Measurements from ENCODE around the gene PDZK1IP1.

Gene PDZK1IP1

DNA sequence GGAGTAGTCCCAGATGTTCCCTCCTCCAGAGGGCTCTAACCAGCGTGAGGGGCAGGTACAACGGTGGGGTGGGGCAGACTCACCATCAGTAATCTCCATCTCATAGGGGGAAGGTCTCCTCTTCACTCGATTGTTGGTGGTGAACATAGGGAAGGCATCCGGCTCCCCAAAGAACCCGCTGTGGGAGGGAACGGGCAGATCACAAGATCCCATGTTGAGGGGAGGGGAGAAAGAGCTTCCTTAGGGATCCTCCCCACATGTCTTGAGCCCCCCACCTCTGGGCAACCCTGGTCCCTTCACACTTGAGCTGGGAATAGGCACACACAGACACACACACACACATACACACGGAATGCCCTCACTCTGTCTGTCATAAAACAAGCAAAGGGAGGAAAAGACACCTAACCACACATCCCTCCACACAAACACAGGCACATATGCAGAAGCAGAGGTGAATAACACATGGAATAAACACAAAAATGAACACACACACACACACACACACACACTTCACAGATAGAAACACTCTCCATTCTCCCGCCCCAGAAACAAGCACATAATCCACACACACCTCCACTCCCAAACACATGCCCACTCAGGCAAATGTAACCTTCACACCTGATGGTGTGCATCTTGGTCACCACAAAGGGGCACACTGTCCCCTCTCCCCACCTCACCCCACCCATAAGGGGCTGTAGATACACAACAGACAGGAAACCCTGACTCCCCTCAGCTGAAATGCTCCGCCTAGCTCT lies 34.3 kb upstream of the PDZK1IP1 start:
- no peak overlapping the region for H3K4me3 ChIP-seq (ENCODE audit: control insufficient read depth, low read depth, low read length)
- TF ChIP-seq, protein P1, sequence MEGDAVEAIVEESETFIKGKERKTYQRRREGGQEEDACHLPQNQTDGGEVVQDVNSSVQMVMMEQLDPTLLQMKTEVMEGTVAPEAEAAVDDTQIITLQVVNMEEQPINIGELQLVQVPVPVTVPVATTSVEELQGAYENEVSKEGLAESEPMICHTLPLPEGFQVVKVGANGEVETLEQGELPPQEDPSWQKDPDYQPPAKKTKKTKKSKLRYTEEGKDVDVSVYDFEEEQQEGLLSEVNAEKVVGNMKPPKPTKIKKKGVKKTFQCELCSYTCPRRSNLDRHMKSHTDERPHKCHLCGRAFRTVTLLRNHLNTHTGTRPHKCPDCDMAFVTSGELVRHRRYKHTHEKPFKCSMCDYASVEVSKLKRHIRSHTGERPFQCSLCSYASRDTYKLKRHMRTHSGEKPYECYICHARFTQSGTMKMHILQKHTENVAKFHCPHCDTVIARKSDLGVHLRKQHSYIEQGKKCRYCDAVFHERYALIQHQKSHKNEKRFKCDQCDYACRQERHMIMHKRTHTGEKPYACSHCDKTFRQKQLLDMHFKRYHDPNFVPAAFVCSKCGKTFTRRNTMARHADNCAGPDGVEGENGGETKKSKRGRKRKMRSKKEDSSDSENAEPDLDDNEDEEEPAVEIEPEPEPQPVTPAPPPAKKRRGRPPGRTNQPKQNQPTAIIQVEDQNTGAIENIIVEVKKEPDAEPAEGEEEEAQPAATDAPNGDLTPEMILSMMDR (conservative IDR thresholded peaks at IDR 0.05; ENCODE audit: control insufficient read depth, insufficient read depth, low read depth, low read length) = no peak
- no peak for DNase-seq (ENCODE audit: low read depth)

DNA sequence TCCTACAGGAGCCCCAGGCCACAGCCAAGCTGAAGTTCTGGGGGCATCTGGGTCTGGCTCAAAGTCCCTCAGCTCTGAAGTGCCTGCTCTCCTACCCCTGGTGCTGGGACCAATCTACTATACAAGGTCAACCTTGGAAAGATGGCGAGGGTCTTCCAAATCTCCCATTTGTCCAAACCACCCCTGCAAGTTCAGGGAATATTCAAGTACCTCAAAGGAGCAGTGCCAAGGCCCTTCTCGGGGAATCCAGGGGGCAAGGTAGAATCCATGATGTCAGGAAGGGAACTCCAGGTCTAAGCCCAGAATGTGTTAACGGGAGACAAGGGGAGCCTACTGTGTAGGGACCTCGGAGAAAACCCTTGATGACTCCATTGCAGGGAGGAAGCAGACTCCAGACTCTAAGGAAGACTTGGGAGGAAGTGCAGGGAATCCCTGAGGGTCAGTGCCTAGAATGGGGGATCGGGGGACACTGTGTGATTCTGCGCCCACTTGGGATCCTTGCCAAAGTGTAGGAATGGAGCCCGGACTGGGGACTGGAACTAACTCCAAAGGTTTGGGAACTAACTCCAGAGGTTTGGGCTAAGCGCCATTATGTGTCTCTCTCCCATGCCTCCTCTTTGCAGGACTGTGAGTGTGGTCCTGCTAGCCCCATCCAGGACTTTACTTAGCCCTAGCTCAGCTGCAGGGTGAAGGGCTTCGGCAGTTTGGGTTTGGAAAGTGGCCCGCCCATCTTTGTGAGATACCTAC lies 33.5 kb upstream of the PDZK1IP1 start:
- no peak for DNase-seq (ENCODE audit: low read depth)

DNA sequence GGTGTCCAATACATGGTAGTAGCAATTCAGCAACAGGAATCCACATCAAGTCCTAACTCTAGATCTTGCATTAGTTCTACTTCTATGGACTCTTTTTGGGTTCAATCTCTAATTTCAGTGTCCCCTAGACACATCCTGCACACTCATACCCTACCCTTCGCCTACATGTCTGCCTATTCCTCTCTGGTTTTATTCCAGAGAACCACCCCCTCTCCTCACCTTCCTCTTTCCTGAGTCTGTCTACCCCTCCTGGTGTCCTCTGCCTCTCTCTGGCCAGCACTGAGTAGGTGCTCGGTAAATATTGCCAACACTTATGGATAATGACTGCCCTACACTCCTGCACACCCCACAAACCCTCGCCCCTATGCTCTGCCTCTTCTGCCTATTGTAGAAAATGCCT lies 32.6 kb upstream of the PDZK1IP1 start:
- TF ChIP-seq, protein P1 (conservative IDR thresholded peaks at IDR 0.05; ENCODE audit: control insufficient read depth, insufficient read depth, low read depth, low read length) = no peak
- DNase-seq (ENCODE audit: low read depth) = no peak
- no peak overlapping the region for H3K4me3 ChIP-seq (ENCODE audit: control insufficient read depth, low read depth, low read length)

More for the DNA sequence above, 33.5 kb upstream of the PDZK1IP1 start:
- TF ChIP-seq, protein P1 (conservative IDR thresholded peaks at IDR 0.05; ENCODE audit: control insufficient read depth, insufficient read depth, low read depth, low read length) = no peak
- H3K4me3 ChIP-seq (ENCODE audit: control insufficient read depth, low read depth, low read length) = no peak overlapping the region

DNA sequence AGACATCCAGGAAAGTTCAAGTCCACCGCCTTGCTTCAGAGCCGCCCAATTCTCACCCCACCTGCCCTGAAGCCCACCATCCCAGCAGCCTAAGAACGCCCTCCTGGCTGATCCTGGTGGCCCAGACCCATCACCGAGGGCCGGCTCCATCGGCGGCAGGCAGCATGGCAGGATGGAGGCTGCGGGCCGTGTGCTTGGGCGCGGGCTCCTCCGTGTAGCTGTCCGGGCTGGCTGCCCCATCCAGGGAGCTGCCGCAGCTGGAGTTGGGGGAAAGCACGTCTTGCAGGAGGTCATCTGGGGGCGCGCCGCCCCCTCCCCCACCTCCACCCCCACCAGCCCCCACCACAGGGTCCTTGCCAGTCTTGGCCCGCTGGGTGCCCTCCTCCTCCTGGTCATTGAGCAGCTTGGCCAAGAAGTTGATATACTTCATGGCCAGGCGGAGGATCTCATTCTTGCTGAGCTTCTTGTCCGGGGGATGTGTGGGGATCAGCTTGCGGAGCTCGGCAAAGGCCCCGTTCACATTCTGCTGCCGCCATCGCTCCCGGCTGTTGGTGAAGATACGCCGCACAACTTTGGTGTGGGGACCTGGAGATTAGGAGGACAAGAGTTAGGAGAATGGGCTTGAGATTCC lies 29.9 kb upstream of the PDZK1IP1 start:
- TF ChIP-seq, protein P1 (conservative IDR thresholded peaks at IDR 0.05; ENCODE audit: control insufficient read depth, insufficient read depth, low read depth, low read length) = no peak
- H3K4me3 ChIP-seq (ENCODE audit: control insufficient read depth, low read depth, low read length) = no peak overlapping the region
- DNase-seq (ENCODE audit: low read depth) = no peak

- no peak for DNase-seq (ENCODE audit: low read depth)
- H3K4me3 ChIP-seq (ENCODE audit: control insufficient read depth, low read depth, low read length) = no peak overlapping the region
- TF ChIP-seq, protein P1 (conservative IDR thresholded peaks at IDR 0.05; ENCODE audit: control insufficient read depth, insufficient read depth, low read depth, low read length) = no peak
These were observed 29.2 kb upstream of the PDZK1IP1 start for GRCh38 chr1:47219001-47219400.

- no peak overlapping the region for H3K4me3 ChIP-seq (ENCODE audit: control insufficient read depth, low read depth, low read length)
- no peak for DNase-seq (ENCODE audit: low read depth)
- TF ChIP-seq, protein P1 (conservative IDR thresholded peaks at IDR 0.05; ENCODE audit: control insufficient read depth, insufficient read depth, low read depth, low read length) = no peak
These were observed 26.6 kb upstream of the PDZK1IP1 start for GRCh38 chr1:47216278-47217059.
